Lung (tissue), 12 donors: ENCODE measurements around the gene ALK. TPM values are rescaled to one million over a fixed set of nuclear protein-coding genes. Genes with fewer than 3 reads are reported as not detected.
A peak's percentile ranks its signal among the peaks of the same experiment; 100 is the strongest.

ENCODE experiments used
- ATAC-seq: fragments of 200-7000 bp; cut with Tn5 transposase; one replicate; pipeline ENCODE4 v1.9.1; 2020; ENCODE audit warnings: moderate number of reproducible peaks; ENCODE audit not compliant: insufficient read depth, low FRiP score
- DNase-seq, 3 donors: peaks; one replicate each; pipeline ENCODE4 v3.0.0-alpha.2; 2013 to 2017
- H3K27ac ChIP-seq, 2 donors: one replicate each; pipeline ENCODE4 v1.5.1; 2013; ENCODE audit warnings: mild to moderate bottlenecking in 2 of 2, moderate library complexity in 2 of 2, control low read depth in 1 of 2, inconsistent platforms in 1 of 2, low read depth in 1 of 2, low read length in 1 of 2
- H3K27me3 ChIP-seq, 3 donors: one replicate each; pipeline ENCODE4 v1.5.1; 2013; ENCODE audit warnings: low read length in 2 of 3; ENCODE audit not compliant: control insufficient read depth in 3 of 3, insufficient read depth in 3 of 3
- H3K36me3 ChIP-seq, 4 donors: one replicate each; pipeline ENCODE4 v1.5.1; 2013; ENCODE audit warnings: low read length in 4 of 4, mild to moderate bottlenecking in 1 of 4, moderate library complexity in 1 of 4; ENCODE audit not compliant: control insufficient read depth in 4 of 4, insufficient read depth in 4 of 4
- H3K4me1 ChIP-seq, 5 donors: one replicate each; pipeline ENCODE4 v1.5.1; 2013; ENCODE audit warnings: low read length in 5 of 5, mild to moderate bottlenecking in 2 of 5, moderate library complexity in 1 of 5; ENCODE audit not compliant: control insufficient read depth in 5 of 5, insufficient read depth in 5 of 5
- H3K4me3 ChIP-seq: one replicate; pipeline ENCODE4 v1.5.1; 2013; ENCODE audit warnings: mild to moderate bottlenecking, control low read depth, moderate library complexity
- H3K9ac ChIP-seq, 2 donors: one replicate each; pipeline ENCODE4 v1.5.1; 2013; ENCODE audit warnings: low read length in 2 of 2, control low read depth in 1 of 2; ENCODE audit not compliant: insufficient read depth in 1 of 2
- H3K9me3 ChIP-seq, 4 donors: one replicate each; pipeline ENCODE4 v1.5.1; 2013; ENCODE audit warnings: low read length in 3 of 4, mild to moderate bottlenecking in 1 of 4, moderate library complexity in 1 of 4; ENCODE audit not compliant: control insufficient read depth in 4 of 4, insufficient read depth in 3 of 4
- WGBS, 2 donors: extraction: QIAGEN DNeasy Blood & Tissue Kit; methylation state at CpG; one replicate each; pipeline ENCODE4 v1.1.7; 2013; 5-methylcytosine and 5-hydroxymethylcytosine counted together
- polyA plus RNA-seq, 2 donors: library from polyadenylated mRNA; stranded (reverse); fragments of 200-250 nt; gene quantifications; one replicate each; pipeline ENCODE4 v1.2.1, GENCODE V29; 2013
- total RNA-seq, 2 donors: library from RNA; depleted of rRNA in 1 of 2; stranded (reverse); fragments of >200 nt in 1 of 2; gene quantifications; one replicate each; pipeline ENCODE4 v1.2.1, GENCODE V29; 2014 to 2021
- TF ChIP-seq, protein P1 (sequence below): IDR thresholded peaks from 2 replicates; pipeline ENCODE4 v1.5.1; 2012; ENCODE audit warnings: mild to moderate bottlenecking; ENCODE audit errors: control extremely low read depth, extremely low read depth
- donor health status: control.
- donor health status: control.
- donor health status: Bipolar disorder and iron deficiency.
- donor health status: healthy.
- donor health status: DM: yes; HTN: yes; CAD: no.

ALK gene
- total and polyA plus RNA-seq, 4 donors, result 0.09 to 0.25 (median 0.10) TPM; not detected in 1

DNA sequence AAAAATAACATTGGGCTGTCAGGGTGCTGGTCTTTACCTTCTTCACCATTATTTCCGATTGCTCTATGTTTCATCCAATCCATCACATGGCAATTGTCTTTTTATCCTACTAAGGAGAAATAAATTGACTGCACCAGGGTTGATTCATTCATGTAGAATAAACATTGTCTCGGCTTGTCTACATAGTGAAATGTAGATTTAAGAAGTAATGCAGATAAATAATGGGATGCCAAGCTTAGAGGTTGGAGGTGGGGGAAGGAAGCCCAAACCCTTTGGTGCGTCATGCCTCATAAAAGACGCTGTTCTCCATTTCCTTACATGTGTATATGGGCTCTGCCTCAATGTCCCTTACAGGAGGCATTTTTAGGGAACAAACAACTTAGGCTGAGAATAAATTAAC is 117.8 kb downstream of the ALK start:
- Histone ChIP-seq H3K36me3 (no peaks in the 10 kb centered on the region), H3K9ac (no peak overlapping the region), H3K4me3 (no peak overlapping the region), H3K27me3 (no peaks in the 10 kb centered on the region), H3K9me3 (no peaks in the 10 kb centered on the region), H3K27ac (no peak overlapping the region), H3K4me1 (no peaks in the 10 kb centered on the region)
- 70 to 87% methylated on average over 4 of the region's 4 CpGs for WGBS, 2 donors
- TF ChIP-seq, protein P1, sequence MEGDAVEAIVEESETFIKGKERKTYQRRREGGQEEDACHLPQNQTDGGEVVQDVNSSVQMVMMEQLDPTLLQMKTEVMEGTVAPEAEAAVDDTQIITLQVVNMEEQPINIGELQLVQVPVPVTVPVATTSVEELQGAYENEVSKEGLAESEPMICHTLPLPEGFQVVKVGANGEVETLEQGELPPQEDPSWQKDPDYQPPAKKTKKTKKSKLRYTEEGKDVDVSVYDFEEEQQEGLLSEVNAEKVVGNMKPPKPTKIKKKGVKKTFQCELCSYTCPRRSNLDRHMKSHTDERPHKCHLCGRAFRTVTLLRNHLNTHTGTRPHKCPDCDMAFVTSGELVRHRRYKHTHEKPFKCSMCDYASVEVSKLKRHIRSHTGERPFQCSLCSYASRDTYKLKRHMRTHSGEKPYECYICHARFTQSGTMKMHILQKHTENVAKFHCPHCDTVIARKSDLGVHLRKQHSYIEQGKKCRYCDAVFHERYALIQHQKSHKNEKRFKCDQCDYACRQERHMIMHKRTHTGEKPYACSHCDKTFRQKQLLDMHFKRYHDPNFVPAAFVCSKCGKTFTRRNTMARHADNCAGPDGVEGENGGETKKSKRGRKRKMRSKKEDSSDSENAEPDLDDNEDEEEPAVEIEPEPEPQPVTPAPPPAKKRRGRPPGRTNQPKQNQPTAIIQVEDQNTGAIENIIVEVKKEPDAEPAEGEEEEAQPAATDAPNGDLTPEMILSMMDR, result no peak
- ATAC-seq, result no peak
- DNase-seq, result no peak

DNA sequence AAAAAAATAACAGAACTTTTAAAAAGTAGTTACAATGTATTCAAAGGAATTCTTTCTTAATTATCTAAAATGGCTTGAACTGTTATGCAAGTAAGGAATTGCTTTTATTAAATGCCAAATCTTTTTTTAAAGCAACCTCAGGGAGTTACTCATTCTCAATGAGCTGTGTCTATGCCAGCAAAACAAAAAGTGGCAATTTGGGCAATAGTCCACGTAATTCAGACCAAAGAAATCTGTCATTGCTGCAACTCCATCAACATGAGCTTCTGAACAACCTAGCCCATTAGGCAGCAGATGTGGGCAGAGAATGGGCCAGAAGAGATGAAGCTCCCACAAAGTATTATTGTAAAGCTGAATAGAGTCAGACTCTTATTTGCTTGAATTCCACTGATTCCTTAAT is 118.4 kb downstream of the ALK start:
- no peak overlapping the region for H3K9ac ChIP-seq
- H3K4me3 ChIP-seq, result no peak overlapping the region
- H3K27ac ChIP-seq, result no peak overlapping the region
- no peak for ATAC-seq
- TF ChIP-seq, protein P1, result no peak
- H3K27me3 ChIP-seq, result no peaks in the 10 kb centered on the region
- no peaks in the 10 kb centered on the region for H3K9me3 ChIP-seq
- H3K36me3 ChIP-seq, result no peaks in the 10 kb centered on the region
- H3K4me1 ChIP-seq, result no peaks in the 10 kb centered on the region
- peak in 2 of 3 donors; percentile 4 to 8 for DNase-seq
- WGBS, 2 donors, result 40 to 63% methylated on average over 1 of the region's 1 CpG

- no peak overlapping the region for H3K27ac ChIP-seq
- H3K36me3 ChIP-seq, result no peaks in the 10 kb centered on the region
- H3K4me1 ChIP-seq, result no peaks in the 10 kb centered on the region
- no peaks in the 10 kb centered on the region for H3K27me3 ChIP-seq
- WGBS, 2 donors, result 91 to 95% methylated on average over 3 of the region's 3 CpGs
- no peak overlapping the region for H3K9ac ChIP-seq
- DNase-seq, result no peak
- no peaks in the 10 kb centered on the region for H3K9me3 ChIP-seq
- no peak for ATAC-seq
- TF ChIP-seq, protein P1, result no peak
- H3K4me3 ChIP-seq, result no peak overlapping the region
Measured at GRCh38 chr2:29799628-29800027, 121.8 kb downstream of the ALK start.

DNA sequence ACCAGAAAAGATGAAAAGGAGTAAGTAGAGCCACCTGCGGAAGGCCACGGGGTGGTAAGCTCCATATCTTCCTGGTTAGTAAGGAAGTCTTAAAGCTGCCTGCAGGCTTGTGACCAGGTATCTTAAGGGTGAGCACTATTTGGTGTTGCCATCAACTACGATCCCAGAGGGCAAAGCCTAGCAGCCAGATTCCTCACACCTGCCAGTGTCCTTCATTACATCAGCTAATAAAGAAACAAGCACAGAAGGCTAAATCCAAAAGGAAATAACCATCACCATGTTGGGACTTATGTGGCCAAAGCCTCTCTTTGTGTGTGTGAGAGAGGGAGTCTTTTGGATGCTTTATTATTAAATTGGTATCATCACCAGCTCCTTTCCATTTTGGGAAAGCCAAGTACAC is 123.5 kb downstream of the ALK start:
- H3K36me3 ChIP-seq, result no peaks in the 10 kb centered on the region
- H3K9ac ChIP-seq, result no peak overlapping the region
- H3K9me3 ChIP-seq, result no peaks in the 10 kb centered on the region
- no peaks in the 10 kb centered on the region for H3K4me1 ChIP-seq
- DNase-seq, result no peak
- no peak for ATAC-seq
- H3K27ac ChIP-seq, result no peak overlapping the region
- TF ChIP-seq, protein P1, result no peak
- no peaks in the 10 kb centered on the region for H3K27me3 ChIP-seq
- 61 to 92% methylated on average over 3 of the region's 3 CpGs for WGBS, 2 donors
- H3K4me3 ChIP-seq, result no peak overlapping the region
